ENCODE data around the gene BFSP2.
"Not testable (repeated sequence)": the region's sequence is repeated elsewhere in the genome, so short reads cannot be mapped to it uniquely, and the experiment has no call there.

BFSP2 gene

GRCh38 chr3:133457465-133458067 is 57.7 kb downstream of the BFSP2 start:
- no peak for DNase-seq

GRCh38 chr3:133459400-133459799 is 59.5 kb downstream of the BFSP2 start:
- DNase-seq = no peak

GRCh38 chr3:133460809-133461208 is 61.0 kb downstream of the BFSP2 start:
- peak in 1 of 5 donors; percentile 45 for DNase-seq

GRCh38 chr3:133461291-133461690 is 61.4 kb downstream of the BFSP2 start:
- DNase-seq = no peak

- DNase-seq = no peak
Observed at GRCh38 chr3:133463347-133463860, 63.5 kb downstream of the BFSP2 start.

- no peak for DNase-seq
Observed at GRCh38 chr3:133464573-133464972, 64.7 kb downstream of the BFSP2 start.

- DNase-seq = no peak
Observed at GRCh38 chr3:133466531-133467386, 66.9 kb downstream of the BFSP2 start.

GRCh38 chr3:133467780-133468179 is 67.9 kb downstream of the BFSP2 start:
- DNase-seq = no peak

- DNase-seq = no peak
Observed at GRCh38 chr3:133468251-133468721, 68.4 kb downstream of the BFSP2 start.

GRCh38 chr3:133469140-133469731 is 69.4 kb downstream of the BFSP2 start:
- DNase-seq = no peak

- no peak for DNase-seq
Observed at GRCh38 chr3:133472242-133472641, 72.4 kb downstream of the BFSP2 start.

- no peak for DNase-seq
Observed at GRCh38 chr3:133472889-133473288, 73.0 kb downstream of the BFSP2 start.

GRCh38 chr3:133473472-133474191 is 73.8 kb downstream of the BFSP2 start:
- DNase-seq = not testable (repeated sequence)

- no peak for DNase-seq
Observed at GRCh38 chr3:133474251-133474801, 74.5 kb downstream of the BFSP2 start.

GRCh38 chr3:133474817-133475216 is 75.0 kb downstream of the BFSP2 start:
- no peak for DNase-seq

GRCh38 chr3:133475245-133476010 is 75.6 kb downstream of the BFSP2 start:
- DNase-seq = peak in 1 of 5 donors; percentile 76

- no peak for DNase-seq
Observed at GRCh38 chr3:133476971-133477375, 77.1 kb downstream of the BFSP2 start.

GRCh38 chr3:133477487-133477886 is 77.6 kb downstream of the BFSP2 start:
- no peak for DNase-seq

- no peak for DNase-seq
Observed at GRCh38 chr3:133478624-133479023, 78.8 kb downstream of the BFSP2 start.

- no peak for DNase-seq
Observed at GRCh38 chr3:133479401-133479800, 79.5 kb downstream of the BFSP2 start.

- no peak for DNase-seq
Observed at GRCh38 chr3:133479895-133480669, 80.2 kb downstream of the BFSP2 start.

Measured in T-helper 1 cell (primary cell).